NT2/D1 (cell line): ENCODE data around the gene DIP2A.

Source experiments
- SUZ12 ChIP-seq: IDR thresholded peaks from 2 replicates; pipeline ENCODE4 v1.6.1; 2011; ENCODE audit not compliant: insufficient read length, insufficient read depth; ENCODE audit errors: extremely low read depth
- ZNF274 ChIP-seq: IDR thresholded peaks from 2 replicates; pipeline ENCODE4 v1.6.1; 2011; ENCODE audit warnings: mild to moderate bottlenecking, low read depth, low read length

GRCh38 chr21:46562472-46562871 lies 103.8 kb downstream of the DIP2A start:
- TF ChIP-seq ZNF274 (no peak), SUZ12 (no peak)
